Measurements from ENCODE around the gene TAC4. TPM values are rescaled to one million over a fixed set of nuclear protein-coding genes. Genes with fewer than 3 reads are reported as not detected.
A peak's percentile ranks its signal among the peaks of the same experiment; 100 is the strongest.
"Not testable (repeated sequence)": the region's sequence is repeated elsewhere in the genome, so short reads cannot be mapped to it uniquely, and the experiment has no call there.

The TAC4 gene
- total RNA-seq, 4 donors from 2014 or later, result not detected

- Histone ChIP-seq H3K4me1 (peaks cover 0 to 31% (median 4%) of the 10 kb centered on the region in 4 donors), H3K27me3 (no peaks in the 10 kb centered on the region), H3K27ac (peak overlapping the region in 2 of 4 donors; percentile 27 to 45), H3K9me3 (no peaks in the 10 kb centered on the region), H3K36me3 (peaks cover 0 to 72% (median 8%) of the 10 kb centered on the region in 3 donors), H3K4me3 (no peak overlapping the region)
- WGBS, 2 donors, result 69 to 71% methylated on average over 7 of the region's 7 CpGs
- TF ChIP-seq POLR2A (IDR thresholded peaks at IDR 0.05) (no peak), EP300 (IDR thresholded peaks at IDR 0.05) (peak in 1 of 2 donors; percentile 61)
- TF ChIP-seq, protein P1, sequence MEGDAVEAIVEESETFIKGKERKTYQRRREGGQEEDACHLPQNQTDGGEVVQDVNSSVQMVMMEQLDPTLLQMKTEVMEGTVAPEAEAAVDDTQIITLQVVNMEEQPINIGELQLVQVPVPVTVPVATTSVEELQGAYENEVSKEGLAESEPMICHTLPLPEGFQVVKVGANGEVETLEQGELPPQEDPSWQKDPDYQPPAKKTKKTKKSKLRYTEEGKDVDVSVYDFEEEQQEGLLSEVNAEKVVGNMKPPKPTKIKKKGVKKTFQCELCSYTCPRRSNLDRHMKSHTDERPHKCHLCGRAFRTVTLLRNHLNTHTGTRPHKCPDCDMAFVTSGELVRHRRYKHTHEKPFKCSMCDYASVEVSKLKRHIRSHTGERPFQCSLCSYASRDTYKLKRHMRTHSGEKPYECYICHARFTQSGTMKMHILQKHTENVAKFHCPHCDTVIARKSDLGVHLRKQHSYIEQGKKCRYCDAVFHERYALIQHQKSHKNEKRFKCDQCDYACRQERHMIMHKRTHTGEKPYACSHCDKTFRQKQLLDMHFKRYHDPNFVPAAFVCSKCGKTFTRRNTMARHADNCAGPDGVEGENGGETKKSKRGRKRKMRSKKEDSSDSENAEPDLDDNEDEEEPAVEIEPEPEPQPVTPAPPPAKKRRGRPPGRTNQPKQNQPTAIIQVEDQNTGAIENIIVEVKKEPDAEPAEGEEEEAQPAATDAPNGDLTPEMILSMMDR (IDR thresholded peaks at IDR 0.05), result no peak
- DNase-seq (ENCODE audit: low spot score in 2 of 2), result no peak
Measured at GRCh38 chr17:49832840-49833599, 14.8 kb downstream of the TAC4 start.

DNA sequence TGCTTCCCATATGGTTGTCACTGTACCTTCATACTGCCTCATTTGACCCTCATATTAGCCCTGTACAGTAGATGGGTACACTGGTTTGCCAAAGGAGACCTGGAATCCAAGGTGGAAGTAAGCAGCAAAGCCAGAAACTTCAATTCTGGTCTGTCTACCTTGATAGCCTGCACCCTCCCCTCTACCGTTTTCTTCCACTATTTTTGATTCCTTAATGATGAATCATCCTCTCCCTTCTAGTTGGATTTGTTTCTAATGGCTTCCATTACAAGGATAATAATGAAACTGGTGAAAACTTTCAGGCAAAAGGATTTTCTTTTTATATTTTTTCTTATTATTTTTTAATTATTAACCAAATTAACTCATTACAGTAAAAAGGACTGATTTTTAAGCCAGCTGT is 17.3 kb downstream of the TAC4 start:
- DNase-seq (ENCODE audit: low spot score in 2 of 2), result no peak
- H3K9me3 ChIP-seq, result no peaks in the 10 kb centered on the region
- H3K4me1 ChIP-seq, result peaks cover 0 to 13% (median 2%) of the 10 kb centered on the region in 4 donors
- peaks cover 7 to 87% (median 16%) of the 10 kb centered on the region in 3 donors for H3K36me3 ChIP-seq
- TF ChIP-seq, protein P1 (IDR thresholded peaks at IDR 0.05), result no peak
- TF ChIP-seq POLR2A (IDR thresholded peaks at IDR 0.05) (no peak), EP300 (IDR thresholded peaks at IDR 0.05) (no peak)
- 13 to 30% methylated on average over 1 of the region's 1 CpG for WGBS, 2 donors
- no peaks in the 10 kb centered on the region for H3K27me3 ChIP-seq
- H3K27ac ChIP-seq, result no peak overlapping the region
- H3K4me3 ChIP-seq, result no peak overlapping the region

- WGBS, 2 donors, result 72 to 87% methylated on average over 2 of the region's 2 CpGs
- H3K4me1 ChIP-seq, result peaks cover 0 to 4% (median 0%) of the 10 kb centered on the region in 4 donors
- no peak for TF ChIP-seq POLR2A (IDR thresholded peaks at IDR 0.05)
- TF ChIP-seq, protein P1 (IDR thresholded peaks at IDR 0.05), result no peak
- TF ChIP-seq EP300 (IDR thresholded peaks at IDR 0.05), result no peak
- H3K4me3 ChIP-seq, result no peak overlapping the region
- H3K27ac ChIP-seq, result no peak overlapping the region
- no peak for DNase-seq (ENCODE audit: low spot score in 2 of 2)
- H3K36me3 ChIP-seq, result peaks cover 7 to 93% (median 13%) of the 10 kb centered on the region in 3 donors
- no peaks in the 10 kb centered on the region for H3K9me3 ChIP-seq
- H3K27me3 ChIP-seq, result no peaks in the 10 kb centered on the region
Measured at GRCh38 chr17:49829026-49829425, 18.8 kb downstream of the TAC4 start.

- not testable (repeated sequence) for DNase-seq (ENCODE audit: low spot score in 2 of 2); H3K27ac ChIP-seq; H3K4me3 ChIP-seq; H3K27me3 ChIP-seq; H3K9me3 ChIP-seq; H3K4me1 ChIP-seq
- 33 to 38% methylated on average over 2 of the region's 2 CpGs for WGBS, 2 donors
- peaks cover 7 to 93% (median 8%) of the 10 kb centered on the region in 3 donors for H3K36me3 ChIP-seq
Measured at GRCh38 chr17:49828325-49828724, 19.5 kb downstream of the TAC4 start.

GRCh38 chr17:49825645-49826044 is 22.2 kb downstream of the TAC4 start:
- Histone ChIP-seq H3K4me3 (no peak overlapping the region), H3K27me3 (no peaks in the 10 kb centered on the region), H3K27ac (no peak overlapping the region), H3K36me3 (peaks cover 7 to 88% (median 12%) of the 10 kb centered on the region in 3 donors), H3K4me1 (peaks cover 0 to 15% (median 0%) of the 10 kb centered on the region in 4 donors), H3K9me3 (no peaks in the 10 kb centered on the region)
- TF ChIP-seq, protein P1 (IDR thresholded peaks at IDR 0.05), result no peak
- no peak for TF ChIP-seq POLR2A (IDR thresholded peaks at IDR 0.05)
- no peak for TF ChIP-seq EP300 (IDR thresholded peaks at IDR 0.05)
- DNase-seq (ENCODE audit: low spot score in 2 of 2), result no peak
- 48 to 91% methylated on average over 2 of the region's 2 CpGs for WGBS, 2 donors

Data from tibial nerve (tissue), 4 donors.